Mesothelial cell of epicardium (in vitro differentiated cells): ENCODE data around the gene PC. TPM values are rescaled to one million over a fixed set of nuclear protein-coding genes. Genes with fewer than 3 reads are reported as not detected.

Experiments used
- DNase-seq, 2 experiments: peaks; one replicate each; pipeline ENCODE4 v3.0.0; 2021; ENCODE audit warnings: low spot score in 2 of 2; ENCODE audit not compliant: unreplicated experiment in 2 of 2
- H3K27ac Mint-ChIP-seq: 2 replicates; pipeline ENCODE4 v1.8.0; 2021; ENCODE audit warnings: mixed read lengths
- H3K27me3 Mint-ChIP-seq: 2 replicates; pipeline ENCODE4 v1.8.0; 2021; ENCODE audit warnings: low read depth, mixed read lengths
- H3K36me3 Mint-ChIP-seq: 2 replicates; pipeline ENCODE4 v1.8.0; 2021; ENCODE audit warnings: mixed read lengths
- H3K4me1 Mint-ChIP-seq: 2 replicates; pipeline ENCODE4 v1.8.0; 2021; ENCODE audit warnings: mixed read lengths
- H3K4me3 Mint-ChIP-seq: 2 replicates; pipeline ENCODE4 v1.8.0; 2021; ENCODE audit warnings: mild to moderate bottlenecking, moderate library complexity, mixed read lengths
- H3K9me3 Mint-ChIP-seq: 2 replicates; pipeline ENCODE4 v1.8.0; 2021; ENCODE audit warnings: mixed read lengths
- CTCF ChIP-seq: fragments of 200-600 bp; sonication (generic); IDR thresholded peaks from one replicate; pipeline ENCODE4 v1.5.0; 2021; ENCODE audit warnings: antibody characterized with exemption; ENCODE audit not compliant: unreplicated experiment
- total RNA-seq: library from RNA; stranded (reverse); gene quantifications from 3 replicates; pipeline ENCODE4 v1.2.1, GENCODE V29; 2021

The PC gene
- total RNA-seq, 1 donor from 2014 or later: 9.5 TPM

DNA sequence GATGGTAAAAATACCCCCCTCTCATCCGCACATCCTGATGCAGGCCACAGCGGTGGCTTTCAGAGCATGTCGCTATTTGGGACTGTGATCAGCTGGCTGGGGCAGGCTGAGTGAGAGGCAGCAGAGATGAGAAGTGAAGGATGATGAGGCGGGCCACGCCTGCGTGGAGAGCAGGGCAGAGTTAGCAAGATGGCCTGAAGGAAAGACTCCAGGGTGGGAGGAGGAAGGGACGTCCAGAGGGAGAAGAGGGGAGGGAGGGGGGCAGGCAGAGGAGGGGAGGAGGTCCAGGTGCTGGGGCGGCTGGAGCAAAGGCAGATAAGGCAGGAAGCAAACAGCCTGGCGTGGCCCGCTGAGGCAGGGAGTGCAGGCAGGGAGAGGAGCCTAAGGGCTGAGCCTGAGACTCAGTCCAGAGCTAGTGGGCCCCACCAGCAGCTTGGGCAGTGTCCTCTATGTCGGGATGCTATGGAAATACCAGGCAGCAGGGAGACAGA is 72.2 kb downstream of the PC start:
- H3K4me1 Mint-ChIP-seq: peaks cover 31% of the 10 kb centered on the region

GRCh38 chr11:66885469-66885868 is 72.7 kb downstream of the PC start:
- H3K36me3 Mint-ChIP-seq: no peaks in the 10 kb centered on the region
- H3K27me3 Mint-ChIP-seq: no peaks in the 10 kb centered on the region
- no peak for DNase-seq
- H3K9me3 Mint-ChIP-seq: no peaks in the 10 kb centered on the region
- H3K4me3 Mint-ChIP-seq: no peak overlapping the region
- H3K4me1 Mint-ChIP-seq: peaks cover 36% of the 10 kb centered on the region
- no peak overlapping the region for H3K27ac Mint-ChIP-seq
- TF ChIP-seq CTCF: no peak

More for the DNA sequence above, 72.2 kb downstream of the PC start:
- Mint-ChIP-seq H3K27ac (peak overlapping the region; percentile 4), H3K9me3 (no peaks in the 10 kb centered on the region), H3K36me3 (no peaks in the 10 kb centered on the region), H3K4me3 (no peak overlapping the region), H3K27me3 (no peaks in the 10 kb centered on the region)
- no peak for TF ChIP-seq CTCF
- DNase-seq: no peak

GRCh38 chr11:66884443-66884842 is 73.7 kb downstream of the PC start:
- H3K4me3 Mint-ChIP-seq: no peak overlapping the region
- H3K4me1 Mint-ChIP-seq: peaks cover 43% of the 10 kb centered on the region
- TF ChIP-seq CTCF: no peak
- no peak for DNase-seq
- H3K27me3 Mint-ChIP-seq: no peaks in the 10 kb centered on the region
- no peaks in the 10 kb centered on the region for H3K9me3 Mint-ChIP-seq
- no peak overlapping the region for H3K27ac Mint-ChIP-seq
- no peaks in the 10 kb centered on the region for H3K36me3 Mint-ChIP-seq

- peak; percentile 69 for TF ChIP-seq CTCF
- H3K27ac Mint-ChIP-seq: peak overlapping the region; percentile 18
- peaks cover 48% of the 10 kb centered on the region for H3K4me1 Mint-ChIP-seq
- no peaks in the 10 kb centered on the region for H3K27me3 Mint-ChIP-seq
- H3K9me3 Mint-ChIP-seq: no peaks in the 10 kb centered on the region
- H3K4me3 Mint-ChIP-seq: no peak overlapping the region
- peak in 1 of 2 experiments; percentile 75 for DNase-seq
- H3K36me3 Mint-ChIP-seq: no peaks in the 10 kb centered on the region
These were observed 74.9 kb downstream of the PC start for GRCh38 chr11:66883016-66883965.

GRCh38 chr11:66882561-66883015 is 75.6 kb downstream of the PC start:
- Mint-ChIP-seq H3K27me3 (no peaks in the 10 kb centered on the region), H3K27ac (peak overlapping the region; percentile 13), H3K4me3 (no peak overlapping the region), H3K36me3 (no peaks in the 10 kb centered on the region), H3K4me1 (peaks cover 55% of the 10 kb centered on the region), H3K9me3 (no peaks in the 10 kb centered on the region)
- no peak for DNase-seq
- TF ChIP-seq CTCF: no peak
